Smooth muscle cell (in vitro differentiated cells): ENCODE data around the gene SRA1. TPM values are rescaled to one million over a fixed set of nuclear protein-coding genes. Genes with fewer than 3 reads are reported as not detected.
"Not testable (repeated sequence)": the region's sequence is repeated elsewhere in the genome, so short reads cannot be mapped to it uniquely, and the experiment has no call there.

Experiments used
- DNase-seq: peaks from one replicate; lab custom pipeline; 2025; ENCODE audit not compliant: unreplicated experiment; lab: John Stamatoyannopoulos, UW
- H2AFZ ChIP-seq: fragments of 200-600 bp; sonication (generic); 2 replicates; pipeline ENCODE4 v1.6.0; 2016; ENCODE audit warnings: antibody characterized with exemption, low read depth, mild to moderate bottlenecking
- H3F3A ChIP-seq: fragments of 200-600 bp; sonication (generic); 2 replicates; pipeline ENCODE4 v1.6.0; 2017; ENCODE audit warnings: antibody characterized with exemption, low read depth
- H3K27ac ChIP-seq: fragments of 200-600 bp; sonication (generic); 2 replicates; pipeline ENCODE4 v1.5.1; 2016; ENCODE audit warnings: low read depth, mild to moderate bottlenecking
- H3K27me3 ChIP-seq: fragments of 200-600 bp; sonication (generic); 2 replicates; pipeline ENCODE4 v1.6.1; 2016; ENCODE audit warnings: low read depth, mild to moderate bottlenecking
- H3K36me3 ChIP-seq: fragments of 200-600 bp; sonication (generic); 2 replicates; pipeline ENCODE4 v1.5.1; 2016; ENCODE audit warnings: low read depth
- H3K4me1 ChIP-seq: fragments of 200-600 bp; sonication (generic); 2 replicates; pipeline ENCODE4 v1.5.1; 2016; ENCODE audit warnings: low read depth
- H3K4me2 ChIP-seq: fragments of 200-600 bp; sonication (generic); 2 replicates; pipeline ENCODE4 v1.6.0; 2016; ENCODE audit warnings: mild to moderate bottlenecking
- H3K4me3 ChIP-seq: fragments of 200-600 bp; sonication (generic); 2 replicates; pipeline ENCODE4 v1.5.1; 2016; ENCODE audit warnings: mild to moderate bottlenecking
- H3K79me2 ChIP-seq: fragments of 200-600 bp; sonication (generic); 2 replicates; pipeline ENCODE4 v1.6.0; 2016; ENCODE audit warnings: low read depth, mild to moderate bottlenecking
- H3K9ac ChIP-seq: fragments of 200-600 bp; sonication (generic); 2 replicates; pipeline ENCODE4 v1.6.0; 2016; ENCODE audit warnings: low read depth
- H3K9me3 ChIP-seq: fragments of 200-600 bp; sonication (generic); replicated peaks from 2 replicates; pipeline ENCODE4 v1.5.1; 2016; ENCODE audit warnings: low read depth
- H4K20me1 ChIP-seq: fragments of 200-600 bp; sonication (generic); 2 replicates; pipeline ENCODE4 v1.6.0; 2016; ENCODE audit warnings: low read depth
- WGBS: methylation state at CpG from one replicate; pipeline ENCODE4 v1.1.7; 2016; ENCODE audit warnings: low lambda C conversion rate; 5-methylcytosine and 5-hydroxymethylcytosine counted together
- polyA plus RNA-seq: library from polyadenylated mRNA; unstranded; fragments of >200 nt; fragmentation: Nextera tagmentation; extraction: Ambion mirVana; gene quantifications from 2 replicates; pipeline ENCODE4 v1.2.1, GENCODE V29; 2016
- total RNA-seq: library from RNA; depleted of rRNA; stranded (reverse); fragments of >200 nt; gene quantifications from 2 replicates; pipeline ENCODE4 v1.2.3, GENCODE V29; 2014
- TF ChIP-seq, protein P1 (sequence below): fragments of 200-600 bp; sonication (generic); IDR thresholded peaks from 2 replicates; pipeline ENCODE4 v1.5.1; 2017; ENCODE audit warnings: borderline replicate concordance, mild to moderate bottlenecking, antibody characterized with exemption; ENCODE audit not compliant: insufficient read depth, poor library complexity, severe bottlenecking

The SRA1 gene
- total and polyA plus RNA-seq, 2 experiments from 2014 or later: 61.4 to 146 TPM

DNA sequence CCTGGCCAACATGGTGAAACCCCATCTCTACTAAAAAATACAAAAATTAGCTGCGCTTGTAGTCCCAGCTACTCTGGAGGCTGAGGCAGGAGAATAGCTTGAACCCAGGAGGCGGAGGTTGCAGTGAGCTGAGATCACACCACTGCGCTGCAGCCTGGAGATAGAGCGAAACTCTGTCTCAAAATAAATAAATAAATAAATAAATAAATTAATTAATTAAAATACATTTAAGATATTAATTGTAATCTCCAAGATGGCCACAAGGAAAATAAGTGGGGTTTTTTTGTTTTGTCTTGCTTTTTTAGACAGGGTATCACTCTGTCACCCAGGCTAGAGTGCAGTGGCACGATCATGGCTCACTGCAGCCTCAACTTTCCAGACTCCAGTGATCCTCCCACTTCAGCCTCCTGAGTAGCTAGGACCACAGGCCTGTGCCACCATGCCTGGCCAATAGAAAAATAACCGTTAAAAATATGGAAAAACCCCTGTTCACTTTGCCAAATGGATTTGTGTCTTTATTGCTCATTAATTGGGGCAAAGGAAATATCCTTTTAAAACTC is 22.0 kb upstream of the SRA1 start:
- H4K20me1 ChIP-seq, H3K4me3 ChIP-seq, H3K36me3 ChIP-seq, H3K27me3 ChIP-seq, H3K4me2 ChIP-seq, H3K27ac ChIP-seq, H2AFZ ChIP-seq, H3K9me3 ChIP-seq, DNase-seq, H3K9ac ChIP-seq, H3K79me2 ChIP-seq, H3F3A ChIP-seq, H3K4me1 ChIP-seq: not testable (repeated sequence)
- TF ChIP-seq, protein P1, sequence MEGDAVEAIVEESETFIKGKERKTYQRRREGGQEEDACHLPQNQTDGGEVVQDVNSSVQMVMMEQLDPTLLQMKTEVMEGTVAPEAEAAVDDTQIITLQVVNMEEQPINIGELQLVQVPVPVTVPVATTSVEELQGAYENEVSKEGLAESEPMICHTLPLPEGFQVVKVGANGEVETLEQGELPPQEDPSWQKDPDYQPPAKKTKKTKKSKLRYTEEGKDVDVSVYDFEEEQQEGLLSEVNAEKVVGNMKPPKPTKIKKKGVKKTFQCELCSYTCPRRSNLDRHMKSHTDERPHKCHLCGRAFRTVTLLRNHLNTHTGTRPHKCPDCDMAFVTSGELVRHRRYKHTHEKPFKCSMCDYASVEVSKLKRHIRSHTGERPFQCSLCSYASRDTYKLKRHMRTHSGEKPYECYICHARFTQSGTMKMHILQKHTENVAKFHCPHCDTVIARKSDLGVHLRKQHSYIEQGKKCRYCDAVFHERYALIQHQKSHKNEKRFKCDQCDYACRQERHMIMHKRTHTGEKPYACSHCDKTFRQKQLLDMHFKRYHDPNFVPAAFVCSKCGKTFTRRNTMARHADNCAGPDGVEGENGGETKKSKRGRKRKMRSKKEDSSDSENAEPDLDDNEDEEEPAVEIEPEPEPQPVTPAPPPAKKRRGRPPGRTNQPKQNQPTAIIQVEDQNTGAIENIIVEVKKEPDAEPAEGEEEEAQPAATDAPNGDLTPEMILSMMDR: peak; percentile 4
- 94% methylated on average over 6 of the region's 6 CpGs for WGBS

DNA sequence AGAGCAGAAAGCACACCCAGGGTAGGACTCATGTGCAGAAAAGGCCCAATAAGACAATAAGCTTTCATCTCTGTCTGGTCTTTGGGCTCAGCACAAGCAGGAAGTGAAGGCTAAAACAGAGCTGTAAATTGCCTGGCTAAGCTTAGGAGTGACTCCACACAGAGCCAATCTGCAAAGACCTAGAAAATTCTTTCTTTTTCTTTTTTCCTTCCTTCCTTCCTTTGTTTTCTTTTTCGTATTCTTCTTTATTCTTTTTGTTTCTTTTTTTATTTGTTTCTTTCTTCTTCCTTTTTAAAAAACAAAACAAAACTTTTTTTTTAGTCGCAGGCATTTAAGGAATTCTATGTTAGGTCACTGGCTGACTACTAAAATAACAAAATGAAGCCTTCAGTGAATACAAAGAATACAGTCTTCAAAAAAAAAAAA is 19.5 kb upstream of the SRA1 start:
- Histone ChIP-seq H3K4me1 (no peaks in the 10 kb centered on the region), H3K27ac (peak overlapping the region; percentile 9), H3K36me3 (no peaks in the 10 kb centered on the region), H3K4me2 (peak overlapping the region; percentile 18), H3K79me2 (no peaks in the 10 kb centered on the region), H3K4me3 (no peak overlapping the region), H3K9me3 (no peaks in the 10 kb centered on the region), H2AFZ (peak overlapping the region; percentile 46), H3K27me3 (no peaks in the 10 kb centered on the region), H3F3A (no peaks in the 10 kb centered on the region), H4K20me1 (no peaks in the 10 kb centered on the region), H3K9ac (no peak overlapping the region)
- no peak for DNase-seq
- TF ChIP-seq, protein P1: no peak
- WGBS: 74% methylated on average over 2 of the region's 2 CpGs

DNA sequence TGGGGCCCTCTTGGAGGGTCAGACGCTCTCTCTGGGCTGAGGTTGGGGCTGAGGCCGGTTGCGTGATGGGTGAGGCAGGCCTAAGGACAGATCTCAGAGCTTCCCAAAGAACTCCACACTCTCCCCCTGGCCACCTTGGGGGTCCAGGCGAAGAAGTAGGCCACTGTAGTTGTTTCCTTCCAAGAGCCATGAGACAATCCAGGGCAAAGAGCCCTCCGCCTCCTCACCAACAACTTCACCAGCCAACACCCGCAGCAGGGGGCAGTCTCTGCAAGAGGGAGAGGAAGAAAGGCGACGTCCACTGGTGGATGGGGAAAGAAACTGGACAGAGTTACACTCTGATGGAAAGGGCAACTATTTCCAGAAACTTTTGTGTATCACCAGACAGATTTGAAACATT is 18.0 kb upstream of the SRA1 start:
- H3K36me3 ChIP-seq: no peaks in the 10 kb centered on the region
- H2AFZ ChIP-seq: no peak overlapping the region
- no peaks in the 10 kb centered on the region for H4K20me1 ChIP-seq
- TF ChIP-seq, protein P1: no peak
- H3K79me2 ChIP-seq: no peaks in the 10 kb centered on the region
- no peak for DNase-seq
- WGBS: 92% methylated on average over 8 of the region's 8 CpGs
- H3K4me1 ChIP-seq: no peaks in the 10 kb centered on the region
- no peaks in the 10 kb centered on the region for H3K27me3 ChIP-seq
- no peak overlapping the region for H3K9ac ChIP-seq
- no peaks in the 10 kb centered on the region for H3K9me3 ChIP-seq
- H3K4me2 ChIP-seq: no peak overlapping the region
- H3F3A ChIP-seq: no peaks in the 10 kb centered on the region
- H3K4me3 ChIP-seq: no peak overlapping the region
- no peak overlapping the region for H3K27ac ChIP-seq

DNA sequence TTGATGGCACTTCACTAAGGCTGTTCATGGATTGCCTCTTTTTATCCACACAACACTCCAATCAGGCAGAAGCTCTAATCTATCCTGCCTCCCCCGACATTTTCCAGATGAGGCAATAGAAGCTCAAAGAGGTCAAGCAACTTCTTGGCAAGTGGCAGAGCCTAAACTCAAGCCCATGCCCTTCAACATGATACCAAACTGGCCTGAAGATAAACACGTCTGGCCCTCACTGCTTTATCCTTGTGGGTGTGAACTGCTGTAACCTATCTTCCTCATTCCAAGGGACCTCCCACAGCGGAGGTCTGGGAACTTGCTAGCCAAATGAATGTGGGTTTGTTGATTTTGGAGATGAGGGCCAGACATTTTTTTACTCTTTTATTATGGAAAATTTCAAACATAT is 16.9 kb upstream of the SRA1 start:
- TF ChIP-seq, protein P1: no peak
- no peaks in the 10 kb centered on the region for H3K9me3 ChIP-seq
- H3F3A ChIP-seq: no peaks in the 10 kb centered on the region
- no peak overlapping the region for H3K4me2 ChIP-seq
- no peak overlapping the region for H3K27ac ChIP-seq
- DNase-seq: no peak
- 35% methylated on average over 3 of the region's 3 CpGs for WGBS
- H3K4me1 ChIP-seq: no peaks in the 10 kb centered on the region
- no peak overlapping the region for H3K4me3 ChIP-seq
- no peaks in the 10 kb centered on the region for H4K20me1 ChIP-seq
- H2AFZ ChIP-seq: no peak overlapping the region
- no peaks in the 10 kb centered on the region for H3K27me3 ChIP-seq
- H3K79me2 ChIP-seq: no peaks in the 10 kb centered on the region
- H3K36me3 ChIP-seq: no peaks in the 10 kb centered on the region
- no peak overlapping the region for H3K9ac ChIP-seq
